Subcutaneous abdominal adipose tissue (tissue), 5 donors: ENCODE results near the gene ITGA5.
A peak's percentile ranks its signal among the peaks of the same experiment; 100 is the strongest.

Experiments
- H3K27ac ChIP-seq: one replicate; pipeline ENCODE4 v1.7.0; 2013; ENCODE audit warnings: low read depth, mild to moderate bottlenecking, inconsistent platforms, low read length, moderate library complexity
- H3K27me3 ChIP-seq, 5 donors: one replicate each; pipeline ENCODE4 v1.7.0; 2013; ENCODE audit warnings: low read length in 5 of 5, inconsistent platforms in 1 of 5; ENCODE audit not compliant: control insufficient read depth in 5 of 5, insufficient read depth in 4 of 5
- H3K36me3 ChIP-seq, 5 donors: one replicate each; pipeline ENCODE4 v1.7.0; 2013; ENCODE audit warnings: low read length in 5 of 5; ENCODE audit not compliant: control insufficient read depth in 5 of 5, insufficient read depth in 5 of 5
- H3K4me1 ChIP-seq, 5 donors: one replicate each; pipeline ENCODE4 v1.7.0; 2013; ENCODE audit warnings: low read length in 5 of 5, mild to moderate bottlenecking in 3 of 5, moderate library complexity in 1 of 5; ENCODE audit not compliant: control insufficient read depth in 5 of 5, insufficient read depth in 5 of 5
- H3K4me3 ChIP-seq, 5 donors: one replicate each; pipeline ENCODE4 v1.7.0; 2013; ENCODE audit warnings: low read length in 5 of 5, low read depth in 1 of 5
- H3K9ac ChIP-seq, 5 donors: one replicate each; pipeline ENCODE4 v1.7.0; 2013; ENCODE audit warnings: low read length in 5 of 5, mild to moderate bottlenecking in 4 of 5, moderate library complexity in 3 of 5
- H3K9me3 ChIP-seq, 5 donors: one replicate each; pipeline ENCODE4 v1.7.0; 2013; ENCODE audit warnings: low read length in 5 of 5; ENCODE audit not compliant: control insufficient read depth in 5 of 5
- donor health status: healthy.
- donor health status: healthy.
- donor health status: healthy.
- donor health status: healthy.
- donor health status: healthy.

ITGA5 gene

GRCh38 chr12:54368025-54368708, 50.9 kb downstream of the ITGA5 start:
- Histone ChIP-seq H3K36me3 (peaks cover 0 to 6% (median 0%) of the 10 kb centered on the region in 5 donors), H3K27ac (no peak overlapping the region), H3K27me3 (no peaks in the 10 kb centered on the region), H3K4me1 (peaks cover 0 to 56% (median 35%) of the 10 kb centered on the region in 5 donors), H3K9ac (peak overlapping the region in 2 of 5 donors; percentile 25 to 55), H3K4me3 (peak overlapping the region; percentile 12 to 49 (median 32)), H3K9me3 (no peaks in the 10 kb centered on the region)

GRCh38 chr12:54364413-54364812, 54.7 kb downstream of the ITGA5 start, which contains the start of gene GPR84:
TSS of gene GPR84 (minus strand) at chr12:54364486. CDS start at chr12:54363851, 635 bp downstream.
- Histone ChIP-seq H3K4me1 (peaks cover under 1 to 38% (median 18%) of the 10 kb centered on the region in 5 donors), H3K36me3 (no peaks in the 10 kb centered on the region), H3K27ac (no peak within 1 kb of the TSS), H3K9ac (no peak within 1 kb of the TSS), H3K4me3 (no peak within 1 kb of the TSS), H3K27me3 (no peaks in the 10 kb centered on the region), H3K9me3 (no peaks in the 10 kb centered on the region)

GRCh38 chr12:54363618-54364017, 55.4 kb downstream of the ITGA5 start:
- Histone ChIP-seq H3K4me1 (peaks cover 2 to 35% (median 13%) of the 10 kb centered on the region in 5 donors), H3K27me3 (no peaks in the 10 kb centered on the region), H3K36me3 (no peaks in the 10 kb centered on the region), H3K9ac (no peak overlapping the region), H3K27ac (no peak overlapping the region), H3K9me3 (no peaks in the 10 kb centered on the region), H3K4me3 (no peak overlapping the region)

- no peak overlapping the region for H3K9ac ChIP-seq
- peaks cover 6 to 35% (median 15%) of the 10 kb centered on the region in 5 donors for H3K4me1 ChIP-seq
Measured at GRCh38 chr12:54363047-54363446, 56.0 kb downstream of the ITGA5 start.

GRCh38 chr12:54360717-54361456, 58.2 kb downstream of the ITGA5 start:
- Histone ChIP-seq H3K27me3 (no peaks in the 10 kb centered on the region), H3K9ac (no peak overlapping the region), H3K36me3 (no peaks in the 10 kb centered on the region), H3K9me3 (no peaks in the 10 kb centered on the region), H3K4me3 (no peak overlapping the region), H3K27ac (peak overlapping the region; percentile 95), H3K4me1 (peaks cover 6 to 38% (median 19%) of the 10 kb centered on the region in 5 donors)

More at GRCh38 chr12:54363047-54363446, 56.0 kb downstream of the ITGA5 start:
- Histone ChIP-seq H3K27me3 (no peaks in the 10 kb centered on the region), H3K4me3 (no peak overlapping the region), H3K27ac (no peak overlapping the region), H3K36me3 (no peaks in the 10 kb centered on the region), H3K9me3 (no peaks in the 10 kb centered on the region)

GRCh38 chr12:54359762-54360351, 59.2 kb downstream of the ITGA5 start:
- H3K27me3 ChIP-seq: no peaks in the 10 kb centered on the region
- H3K4me3 ChIP-seq: peak overlapping the region; percentile 58 to 85 (median 76)
- H3K36me3 ChIP-seq: no peaks in the 10 kb centered on the region
- H3K4me1 ChIP-seq: peaks cover 6 to 36% (median 19%) of the 10 kb centered on the region in 5 donors
- no peaks in the 10 kb centered on the region for H3K9me3 ChIP-seq
- H3K27ac ChIP-seq: peak overlapping the region; percentile 95
- H3K9ac ChIP-seq: peak overlapping the region; percentile 59 to 87 (median 68)

- no peaks in the 10 kb centered on the region for H3K36me3 ChIP-seq
- H3K9ac ChIP-seq: peak overlapping the region; percentile 68 to 89 (median 79)
- peaks cover 6 to 31% (median 19%) of the 10 kb centered on the region in 5 donors for H3K4me1 ChIP-seq
- peak overlapping the region; percentile 76 to 96 (median 84) for H3K4me3 ChIP-seq
- no peaks in the 10 kb centered on the region for H3K27me3 ChIP-seq
- no peaks in the 10 kb centered on the region for H3K9me3 ChIP-seq
- peak overlapping the region; percentile 95 for H3K27ac ChIP-seq
Measured at GRCh38 chr12:54358945-54359761, 59.9 kb downstream of the ITGA5 start.

GRCh38 chr12:54358191-54358944, 60.7 kb downstream of the ITGA5 start:
- no peaks in the 10 kb centered on the region for H3K36me3 ChIP-seq
- H3K27me3 ChIP-seq: no peaks in the 10 kb centered on the region
- H3K4me3 ChIP-seq: peak overlapping the region; percentile 76 to 96 (median 84)
- H3K27ac ChIP-seq: peak overlapping the region; percentile 95
- no peaks in the 10 kb centered on the region for H3K9me3 ChIP-seq
- H3K9ac ChIP-seq: peak overlapping the region; percentile 40 to 89 (median 73)
- peaks cover 11 to 31% (median 23%) of the 10 kb centered on the region in 5 donors for H3K4me1 ChIP-seq
